ENCODE data around the gene AGBL5. TPM values are rescaled to one million over a fixed set of nuclear protein-coding genes. Genes with fewer than 3 reads are reported as not detected.

The AGBL5 gene
- total and polyA plus RNA-seq, 2 of the 13 experiments (the other 11 are each of a cell fraction or from before 2014, with no cell fraction given): 55.9 to 73.3 TPM

DNA sequence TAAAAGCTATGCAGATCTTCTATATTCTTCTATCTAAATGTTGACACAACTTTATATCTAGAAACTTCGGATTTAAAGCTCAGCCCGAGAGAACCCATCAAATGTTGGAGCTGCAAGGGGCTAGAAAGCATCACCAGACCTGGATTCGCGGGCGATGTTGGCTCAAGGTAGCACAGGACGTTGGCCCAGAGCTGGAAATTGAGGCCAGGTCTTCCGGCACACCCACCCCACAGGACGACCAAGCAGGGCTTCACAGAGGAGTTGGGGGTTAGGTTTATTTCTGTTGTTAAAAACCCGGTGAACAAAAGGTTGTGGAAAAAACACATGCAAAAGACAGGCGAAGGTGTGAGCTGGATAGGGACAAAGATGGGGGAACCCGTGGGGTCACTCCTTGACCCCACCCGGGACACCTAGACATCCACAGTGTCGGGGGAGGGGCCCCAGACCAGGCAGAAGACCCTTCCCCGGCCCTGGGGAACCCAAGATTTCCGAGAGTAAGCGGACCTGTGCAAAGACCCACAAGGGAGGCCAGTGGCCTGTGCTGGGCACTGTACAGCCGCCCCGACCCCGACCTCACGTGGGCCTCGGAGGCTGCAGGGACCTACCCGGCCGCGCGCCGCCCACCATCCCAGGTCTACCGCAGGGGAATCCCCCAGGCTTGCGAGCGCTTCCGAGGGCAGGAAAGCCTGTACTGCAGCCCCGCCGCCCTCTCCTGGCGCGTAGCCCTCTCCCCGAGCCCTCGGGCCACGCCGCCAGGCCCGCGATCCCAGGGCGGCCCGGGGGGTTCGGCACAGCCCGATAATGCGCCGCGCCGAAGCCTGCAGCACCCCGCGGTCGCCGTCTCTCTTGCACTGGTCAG lies 1.8 kb upstream of the AGBL5 start (continued):
- peak; percentile 18 for TF ChIP-seq MED8 (CRISPR knock-in tag; IDR thresholded peaks at IDR 0.05; ENCODE audit: insufficient replicate concordance)
- no peak; the same call in 1 of the 2 replicates for TF ChIP-seq RNF2 (conservative IDR thresholded peaks at IDR 0.05; ENCODE audit: low read depth)
- TF ChIP-seq ZSCAN20 (CRISPR knock-in tag; IDR thresholded peaks at IDR 0.05; ENCODE audit: borderline replicate concordance): no peak; the same call in 1 of the 2 replicates
- TF ChIP-seq DR1 (CRISPR knock-in tag; IDR thresholded peaks at IDR 0.05): 0 out of 2 replicates have a peak, but pooled peaks have one; percentile 58
- TF ChIP-seq ZNF17 (CRISPR knock-in tag; IDR thresholded peaks at IDR 0.05): no peak
- no peak for TF ChIP-seq SRSF1 (optimal IDR thresholded peaks at IDR 0.05; ENCODE audit: low read depth, low read length)
- no peak; the same call in 1 of the 2 replicates for TF ChIP-seq CCDC6 (CRISPR knock-in tag; IDR thresholded peaks at IDR 0.05)
- TF ChIP-seq, protein P1, sequence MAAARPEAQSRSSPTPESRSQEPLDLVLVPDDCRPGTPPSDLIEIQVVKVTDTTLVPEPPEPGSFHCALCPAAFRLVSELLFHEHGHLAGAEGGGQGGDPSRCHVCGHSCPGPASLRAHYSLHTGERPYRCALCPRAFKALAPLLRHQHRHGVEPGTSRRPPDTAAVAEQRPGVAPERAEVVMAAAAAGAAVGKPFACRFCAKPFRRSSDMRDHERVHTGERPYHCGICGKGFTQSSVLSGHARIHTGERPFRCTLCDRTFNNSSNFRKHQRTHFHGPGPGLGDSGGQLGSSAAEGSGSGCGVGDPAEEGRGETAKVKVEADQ (CRISPR knock-in tag; IDR thresholded peaks at IDR 0.05; ENCODE audit: borderline replicate concordance): no peak
- TF ChIP-seq, protein P2, sequence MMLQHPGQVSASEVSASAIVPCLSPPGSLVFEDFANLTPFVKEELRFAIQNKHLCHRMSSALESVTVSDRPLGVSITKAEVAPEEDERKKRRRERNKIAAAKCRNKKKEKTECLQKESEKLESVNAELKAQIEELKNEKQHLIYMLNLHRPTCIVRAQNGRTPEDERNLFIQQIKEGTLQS (CRISPR knock-in tag; IDR thresholded peaks at IDR 0.05): no peak; the same call in 1 of the 2 replicates
- no peak; the same call in 1 of the 2 replicates for TF ChIP-seq ZNF746 (CRISPR knock-in tag; IDR thresholded peaks at IDR 0.05)
- TF ChIP-seq CBX2 (IDR thresholded peaks at IDR 0.05; ENCODE audit: low read depth, low read length): no peak
- no peak for TF ChIP-seq CBX2 (CRISPR knock-in tag; IDR thresholded peaks at IDR 0.05; ENCODE audit: low read depth)
- no peak for TF ChIP-seq CENPT (CRISPR knock-in tag; IDR thresholded peaks at IDR 0.05; ENCODE audit: low read depth)
- TF ChIP-seq ZNF678 (CRISPR knock-in tag; IDR thresholded peaks at IDR 0.05): peak; percentile 47; the same call in 1 of the 2 replicates
- no peak for TF ChIP-seq TEAD2 (CRISPR knock-in tag; IDR thresholded peaks at IDR 0.05)
- TF ChIP-seq EED (CRISPR knock-in tag; IDR thresholded peaks at IDR 0.05): no peak
- TF ChIP-seq, protein P3, sequence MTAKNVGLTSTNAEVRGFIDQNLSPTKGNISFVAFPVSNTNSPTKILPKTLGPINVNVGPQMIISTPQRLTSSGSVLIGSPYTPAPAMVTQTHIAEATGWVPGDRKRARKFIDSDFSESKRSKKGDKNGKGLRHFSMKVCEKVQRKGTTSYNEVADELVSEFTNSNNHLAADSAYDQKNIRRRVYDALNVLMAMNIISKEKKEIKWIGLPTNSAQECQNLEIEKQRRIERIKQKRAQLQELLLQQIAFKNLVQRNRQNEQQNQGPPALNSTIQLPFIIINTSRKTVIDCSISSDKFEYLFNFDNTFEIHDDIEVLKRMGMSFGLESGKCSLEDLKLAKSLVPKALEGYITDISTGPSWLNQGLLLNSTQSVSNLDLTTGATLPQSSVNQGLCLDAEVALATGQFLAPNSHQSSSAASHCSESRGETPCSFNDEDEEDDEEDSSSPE (CRISPR knock-in tag; IDR thresholded peaks at IDR 0.05): 0 out of 2 replicates have a peak, but pooled peaks have one; percentile 25
- no peak for TF ChIP-seq SP5 (CRISPR knock-in tag; IDR thresholded peaks at IDR 0.05; ENCODE audit: borderline replicate concordance, low read depth)
- TF ChIP-seq, protein P4, sequence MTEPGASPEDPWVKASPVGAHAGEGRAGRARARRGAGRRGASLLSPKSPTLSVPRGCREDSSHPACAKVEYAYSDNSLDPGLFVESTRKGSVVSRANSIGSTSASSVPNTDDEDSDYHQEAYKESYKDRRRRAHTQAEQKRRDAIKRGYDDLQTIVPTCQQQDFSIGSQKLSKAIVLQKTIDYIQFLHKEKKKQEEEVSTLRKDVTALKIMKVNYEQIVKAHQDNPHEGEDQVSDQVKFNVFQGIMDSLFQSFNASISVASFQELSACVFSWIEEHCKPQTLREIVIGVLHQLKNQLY (CRISPR knock-in tag; IDR thresholded peaks at IDR 0.05): no peak
- TF ChIP-seq, protein P5, sequence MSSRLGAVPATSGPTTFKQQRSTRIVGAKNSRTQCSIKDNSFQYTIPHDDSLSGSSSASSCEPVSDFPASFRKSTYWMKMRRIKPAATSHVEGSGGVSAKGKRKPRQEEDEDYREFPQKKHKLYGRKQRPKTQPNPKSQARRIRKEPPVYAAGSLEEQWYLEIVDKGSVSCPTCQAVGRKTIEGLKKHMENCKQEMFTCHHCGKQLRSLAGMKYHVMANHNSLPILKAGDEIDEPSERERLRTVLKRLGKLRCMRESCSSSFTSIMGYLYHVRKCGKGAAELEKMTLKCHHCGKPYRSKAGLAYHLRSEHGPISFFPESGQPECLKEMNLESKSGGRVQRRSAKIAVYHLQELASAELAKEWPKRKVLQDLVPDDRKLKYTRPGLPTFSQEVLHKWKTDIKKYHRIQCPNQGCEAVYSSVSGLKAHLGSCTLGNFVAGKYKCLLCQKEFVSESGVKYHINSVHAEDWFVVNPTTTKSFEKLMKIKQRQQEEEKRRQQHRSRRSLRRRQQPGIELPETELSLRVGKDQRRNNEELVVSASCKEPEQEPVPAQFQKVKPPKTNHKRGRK (CRISPR knock-in tag; IDR thresholded peaks at IDR 0.05): no peak
- no peak; the same call in 1 of the 2 replicates for TF ChIP-seq NR2F6 (IDR thresholded peaks at IDR 0.05)
- TF ChIP-seq NR2F6 (CRISPR knock-in tag; IDR thresholded peaks at IDR 0.05): peak; percentile 20; the same call in 1 of the 2 replicates
- TF ChIP-seq, protein P6, sequence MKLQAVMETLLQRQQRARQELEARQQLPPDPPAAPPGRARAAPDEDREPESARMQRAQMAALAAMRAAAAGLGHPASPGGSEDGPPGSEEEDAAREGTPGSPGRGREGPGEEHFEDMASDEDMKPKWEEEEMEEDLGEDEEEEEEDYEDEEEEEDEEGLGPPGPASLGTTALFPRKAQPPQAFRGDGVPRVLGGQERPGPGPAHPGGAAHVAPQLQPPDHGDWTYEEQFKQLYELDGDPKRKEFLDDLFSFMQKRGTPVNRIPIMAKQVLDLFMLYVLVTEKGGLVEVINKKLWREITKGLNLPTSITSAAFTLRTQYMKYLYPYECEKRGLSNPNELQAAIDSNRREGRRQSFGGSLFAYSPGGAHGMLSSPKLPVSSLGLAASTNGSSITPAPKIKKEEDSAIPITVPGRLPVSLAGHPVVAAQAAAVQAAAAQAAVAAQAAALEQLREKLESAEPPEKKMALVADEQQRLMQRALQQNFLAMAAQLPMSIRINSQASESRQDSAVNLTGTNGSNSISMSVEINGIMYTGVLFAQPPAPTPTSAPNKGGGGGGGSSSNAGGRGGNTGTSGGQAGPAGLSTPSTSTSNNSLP (IDR thresholded peaks at IDR 0.05; ENCODE audit: low read depth, low read length): no peak
- no peak for TF ChIP-seq ZFP41 (CRISPR knock-in tag; IDR thresholded peaks at IDR 0.05; ENCODE audit: borderline replicate concordance)

All from HepG2 (cell line).